ENCODE measurements around the gene DCPS.
"Not testable (repeated sequence)": the region's sequence is repeated elsewhere in the genome, so short reads cannot be mapped to it uniquely, and the experiment has no call there.

The DCPS gene

GRCh38 chr11:126345759-126346585, 42.1 kb downstream of the DCPS start:
- peak; percentile 91 for DNase-seq

- DNase-seq = no peak
These were observed 42.7 kb downstream of the DCPS start for GRCh38 chr11:126346586-126346940.

GRCh38 chr11:126346946-126347345, 43.1 kb downstream of the DCPS start:
- DNase-seq = not testable (repeated sequence)

GRCh38 chr11:126347751-126348668, 44.1 kb downstream of the DCPS start:
- DNase-seq = no peak

GRCh38 chr11:126348806-126349582, 45.1 kb downstream of the DCPS start:
- no peak for DNase-seq

GRCh38 chr11:126350836-126351235, 47.0 kb downstream of the DCPS start:
- DNase-seq = no peak

GRCh38 chr11:126352163-126352562, 48.3 kb downstream of the DCPS start:
- no peak for DNase-seq

- peak; percentile 70 for DNase-seq
These were observed 49.3 kb downstream of the DCPS start for GRCh38 chr11:126352934-126353801.

- no peak for DNase-seq
These were observed 50.9 kb downstream of the DCPS start for GRCh38 chr11:126354631-126355323.

- peak; percentile 53 for DNase-seq
These were observed 51.6 kb downstream of the DCPS start, which contains the start of gene ST3GAL4 for GRCh38 chr11:126355324-126355925. Gene ST3GAL4 (plus strand): TSS chr11:126355686. CDS start chr11:126406156, 50,470 bp downstream.

- no peak for DNase-seq
These were observed 52.4 kb downstream of the DCPS start for GRCh38 chr11:126355926-126356897.

- DNase-seq = no peak
These were observed 53.4 kb downstream of the DCPS start for GRCh38 chr11:126357055-126357962.

GRCh38 chr11:126357969-126358762, 54.3 kb downstream of the DCPS start:
- no peak for DNase-seq

- no peak for DNase-seq
These were observed 54.9 kb downstream of the DCPS start for GRCh38 chr11:126358763-126359160.

- DNase-seq = no peak
These were observed 55.7 kb downstream of the DCPS start for GRCh38 chr11:126359431-126360048.

- no peak for DNase-seq
These were observed 56.2 kb downstream of the DCPS start for GRCh38 chr11:126360049-126360446.

GRCh38 chr11:126361400-126361799, 57.5 kb downstream of the DCPS start:
- DNase-seq = no peak
